HPDE6-E6E7 (cell line): ENCODE measurements around the gene SKIC2.

ENCODE experiments used
- DNase-seq: peaks from one replicate; pipeline ENCODE4 v3.0.0; 2011; ENCODE audit warnings: missing footprints; ENCODE audit errors: extremely low spot score

The SKIC2 gene

GRCh38 chr6:31945507-31946369, 13.2 kb upstream of the SKIC2 start, which contains the start of gene CFB:
CFB (plus strand) TSS chr6:31946095; CDS start chr6:31946222, 127 bp downstream.
- DNase-seq: peak; percentile 92

- no peak for DNase-seq
Observed at GRCh38 chr6:31946370-31946885, 12.5 kb upstream of the SKIC2 start.

GRCh38 chr6:31947070-31947675, 11.8 kb upstream of the SKIC2 start:
- DNase-seq: no peak

- DNase-seq: no peak
Observed at GRCh38 chr6:31947864-31948263, 11.1 kb upstream of the SKIC2 start.

GRCh38 chr6:31948306-31948705, 10.7 kb upstream of the SKIC2 start:
- no peak for DNase-seq

GRCh38 chr6:31948753-31949413, 10.1 kb upstream of the SKIC2 start:
- peak; percentile 37 for DNase-seq

- DNase-seq: no peak
Observed at GRCh38 chr6:31949926-31950548, 8.9 kb upstream of the SKIC2 start.

GRCh38 chr6:31952140-31952805, 6.7 kb upstream of the SKIC2 start:
- DNase-seq: no peak

GRCh38 chr6:31952890-31953289, 6.1 kb upstream of the SKIC2 start:
- no peak for DNase-seq

GRCh38 chr6:31954511-31954910, 4.5 kb upstream of the SKIC2 start:
- no peak for DNase-seq

- DNase-seq: no peak
Observed at GRCh38 chr6:31956796-31957195, 2.2 kb upstream of the SKIC2 start.

- DNase-seq: no peak
Observed at GRCh38 chr6:31958412-31958740, 599 bp upstream of the SKIC2 start.

GRCh38 chr6:31961616-31962015, 2.6 kb downstream of the SKIC2 start:
- no peak for DNase-seq

- no peak for DNase-seq
Observed at GRCh38 chr6:31963921-31964320, 4.9 kb downstream of the SKIC2 start.

- DNase-seq: no peak
Observed at GRCh38 chr6:31965700-31966099, 6.7 kb downstream of the SKIC2 start.

- no peak for DNase-seq
Observed at GRCh38 chr6:31966506-31966905, 7.5 kb downstream of the SKIC2 start.

GRCh38 chr6:31966997-31967925, 8.3 kb downstream of the SKIC2 start:
- DNase-seq: no peak

GRCh38 chr6:31967926-31968320, 8.9 kb downstream of the SKIC2 start:
- DNase-seq: no peak

- no peak for DNase-seq
Observed at GRCh38 chr6:31968326-31968725, 9.4 kb downstream of the SKIC2 start.
